HG03460 (cell line): ENCODE data around the gene STX18.
A peak's percentile ranks its signal among the peaks of the same experiment; 100 is the strongest.
"Not testable (repeated sequence)": the region's sequence is repeated elsewhere in the genome, so short reads cannot be mapped to it uniquely, and the experiment has no call there.

ENCODE experiments used
- ATAC-seq: cut with Tn5 transposase; IDR thresholded peaks from one replicate; pipeline ENCODE4 v1.9.1; 2021; ENCODE audit not compliant: unreplicated experiment

Gene STX18

GRCh38 chr4:4541661-4542570 lies at the start of gene STX18:
Gene STX18, minus strand, starts transcription at chr4:4542048. Its CDS starts 84 bp downstream, at chr4:4541964.
- peak; percentile 87 for ATAC-seq

GRCh38 chr4:4591071-4591470 lies 49.2 kb upstream of the STX18 start:
- ATAC-seq: no peak

- no peak for ATAC-seq
Measured at GRCh38 chr4:4590546-4590945, 48.7 kb upstream of the STX18 start.

- no peak for ATAC-seq
Measured at GRCh38 chr4:4585012-4585670, 43.3 kb upstream of the STX18 start.

- no peak for ATAC-seq
Measured at GRCh38 chr4:4583606-4584005, 41.8 kb upstream of the STX18 start.

- ATAC-seq: no peak
Measured at GRCh38 chr4:4582653-4583052, 40.8 kb upstream of the STX18 start.

- ATAC-seq: no peak
Measured at GRCh38 chr4:4580494-4580893, 38.6 kb upstream of the STX18 start.

- no peak for ATAC-seq
Measured at GRCh38 chr4:4578981-4579380, 37.1 kb upstream of the STX18 start.

GRCh38 chr4:4577359-4577875 lies 35.6 kb upstream of the STX18 start:
- ATAC-seq: no peak

GRCh38 chr4:4575284-4576211 lies 33.7 kb upstream of the STX18 start:
- peak; percentile 80 for ATAC-seq

- no peak for ATAC-seq
Measured at GRCh38 chr4:4574792-4575191, 32.9 kb upstream of the STX18 start.

- ATAC-seq: no peak
Measured at GRCh38 chr4:4574052-4574451, 32.2 kb upstream of the STX18 start.

- ATAC-seq: no peak
Measured at GRCh38 chr4:4572821-4573220, 31.0 kb upstream of the STX18 start.

- not testable (repeated sequence) for ATAC-seq
Measured at GRCh38 chr4:4569861-4570260, 28.0 kb upstream of the STX18 start.

- ATAC-seq: no peak
Measured at GRCh38 chr4:4568806-4569427, 27.1 kb upstream of the STX18 start.

GRCh38 chr4:4566359-4566758 lies 24.5 kb upstream of the STX18 start:
- not testable (repeated sequence) for ATAC-seq

- ATAC-seq: no peak
Measured at GRCh38 chr4:4564522-4564921, 22.7 kb upstream of the STX18 start.

- ATAC-seq: no peak
Measured at GRCh38 chr4:4560642-4561041, 18.8 kb upstream of the STX18 start.

GRCh38 chr4:4560136-4560535 lies 18.3 kb upstream of the STX18 start:
- ATAC-seq: no peak

- no peak for ATAC-seq
Measured at GRCh38 chr4:4559596-4559995, 17.7 kb upstream of the STX18 start.
